GM23338 (cell line): ENCODE results near the gene GPR151.

Experiments used
- CREB1 ChIP-seq: fragments of 250-450 bp; sonication (Bioruptor Pico); IDR thresholded peaks from 2 replicates; pipeline ENCODE4 v1.5.0; 2020; ENCODE audit warnings: low read depth, mild to moderate bottlenecking, moderate library complexity
- EZH2 ChIP-seq: fragments of 200-600 bp; sonication (generic); IDR thresholded peaks from one replicate; pipeline ENCODE4 v1.8.0; 2017; ENCODE audit warnings: antibody characterized with exemption, mild to moderate bottlenecking, low read depth; ENCODE audit not compliant: unreplicated experiment
- EZH2phosphoT487 ChIP-seq: fragments of 200-600 bp; sonication (generic); IDR thresholded peaks from one replicate; pipeline ENCODE4 v1.8.1; 2018; ENCODE audit warnings: antibody characterized with exemption; ENCODE audit not compliant: unreplicated experiment
- TF ChIP-seq, protein P1 (sequence below), 2 experiments: fragments of 200-600 bp in 1 of 2; sonication (generic) in 1 of 2; conservative IDR thresholded peaks; 2 replicates each; pipeline versions ENCODE4 v1.5.1 to v1.6.1; 2016 to 2017; ENCODE audit warnings: antibody characterized with exemption in 2 of 2, low read depth in 2 of 2, mild to moderate bottlenecking in 2 of 2, moderate library complexity in 1 of 2
- TF ChIP-seq, protein P2 (sequence below): IDR thresholded peaks from one replicate; pipeline ENCODE4 v1.6.1; 2018; ENCODE audit warnings: antibody characterized with exemption; ENCODE audit not compliant: unreplicated experiment

DNA sequence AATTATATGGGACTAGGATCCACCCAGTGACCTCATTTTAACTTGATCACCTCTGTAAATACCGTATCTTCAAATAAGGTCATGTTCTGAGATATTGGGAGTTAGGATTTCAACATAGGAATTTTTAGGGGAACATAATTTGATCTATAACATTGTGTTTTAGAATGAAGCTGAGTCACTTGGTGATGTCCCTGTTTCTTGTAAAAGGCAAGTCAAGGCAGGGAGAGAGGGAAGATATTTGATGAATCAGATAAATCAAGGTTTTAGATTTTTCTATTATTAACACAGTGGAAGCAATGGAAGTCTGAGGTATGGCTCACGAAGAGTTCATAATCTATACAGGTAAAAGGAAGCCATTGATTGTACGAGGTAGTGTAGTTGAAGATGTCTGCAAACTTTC lies 11.8 kb upstream of the GPR151 start:
- TF ChIP-seq, protein P1, sequence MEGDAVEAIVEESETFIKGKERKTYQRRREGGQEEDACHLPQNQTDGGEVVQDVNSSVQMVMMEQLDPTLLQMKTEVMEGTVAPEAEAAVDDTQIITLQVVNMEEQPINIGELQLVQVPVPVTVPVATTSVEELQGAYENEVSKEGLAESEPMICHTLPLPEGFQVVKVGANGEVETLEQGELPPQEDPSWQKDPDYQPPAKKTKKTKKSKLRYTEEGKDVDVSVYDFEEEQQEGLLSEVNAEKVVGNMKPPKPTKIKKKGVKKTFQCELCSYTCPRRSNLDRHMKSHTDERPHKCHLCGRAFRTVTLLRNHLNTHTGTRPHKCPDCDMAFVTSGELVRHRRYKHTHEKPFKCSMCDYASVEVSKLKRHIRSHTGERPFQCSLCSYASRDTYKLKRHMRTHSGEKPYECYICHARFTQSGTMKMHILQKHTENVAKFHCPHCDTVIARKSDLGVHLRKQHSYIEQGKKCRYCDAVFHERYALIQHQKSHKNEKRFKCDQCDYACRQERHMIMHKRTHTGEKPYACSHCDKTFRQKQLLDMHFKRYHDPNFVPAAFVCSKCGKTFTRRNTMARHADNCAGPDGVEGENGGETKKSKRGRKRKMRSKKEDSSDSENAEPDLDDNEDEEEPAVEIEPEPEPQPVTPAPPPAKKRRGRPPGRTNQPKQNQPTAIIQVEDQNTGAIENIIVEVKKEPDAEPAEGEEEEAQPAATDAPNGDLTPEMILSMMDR (conservative IDR thresholded peaks at IDR 0.05; ENCODE audit: low read depth in 2 of 2) = no peak
- TF ChIP-seq EZH2phosphoT487 (no peak), EZH2 (no peak), CREB1 (CRISPR knock-in tag) (no peak)
- TF ChIP-seq, protein P2, sequence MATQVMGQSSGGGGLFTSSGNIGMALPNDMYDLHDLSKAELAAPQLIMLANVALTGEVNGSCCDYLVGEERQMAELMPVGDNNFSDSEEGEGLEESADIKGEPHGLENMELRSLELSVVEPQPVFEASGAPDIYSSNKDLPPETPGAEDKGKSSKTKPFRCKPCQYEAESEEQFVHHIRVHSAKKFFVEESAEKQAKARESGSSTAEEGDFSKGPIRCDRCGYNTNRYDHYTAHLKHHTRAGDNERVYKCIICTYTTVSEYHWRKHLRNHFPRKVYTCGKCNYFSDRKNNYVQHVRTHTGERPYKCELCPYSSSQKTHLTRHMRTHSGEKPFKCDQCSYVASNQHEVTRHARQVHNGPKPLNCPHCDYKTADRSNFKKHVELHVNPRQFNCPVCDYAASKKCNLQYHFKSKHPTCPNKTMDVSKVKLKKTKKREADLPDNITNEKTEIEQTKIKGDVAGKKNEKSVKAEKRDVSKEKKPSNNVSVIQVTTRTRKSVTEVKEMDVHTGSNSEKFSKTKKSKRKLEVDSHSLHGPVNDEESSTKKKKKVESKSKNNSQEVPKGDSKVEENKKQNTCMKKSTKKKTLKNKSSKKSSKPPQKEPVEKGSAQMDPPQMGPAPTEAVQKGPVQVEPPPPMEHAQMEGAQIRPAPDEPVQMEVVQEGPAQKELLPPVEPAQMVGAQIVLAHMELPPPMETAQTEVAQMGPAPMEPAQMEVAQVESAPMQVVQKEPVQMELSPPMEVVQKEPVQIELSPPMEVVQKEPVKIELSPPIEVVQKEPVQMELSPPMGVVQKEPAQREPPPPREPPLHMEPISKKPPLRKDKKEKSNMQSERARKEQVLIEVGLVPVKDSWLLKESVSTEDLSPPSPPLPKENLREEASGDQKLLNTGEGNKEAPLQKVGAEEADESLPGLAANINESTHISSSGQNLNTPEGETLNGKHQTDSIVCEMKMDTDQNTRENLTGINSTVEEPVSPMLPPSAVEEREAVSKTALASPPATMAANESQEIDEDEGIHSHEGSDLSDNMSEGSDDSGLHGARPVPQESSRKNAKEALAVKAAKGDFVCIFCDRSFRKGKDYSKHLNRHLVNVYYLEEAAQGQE = no peak
